Cerebellar cortex (tissue), 1 donor: ENCODE results near the gene WWC1.
A peak's percentile ranks its signal among the peaks of the same experiment; 100 is the strongest.
"Not testable (repeated sequence)": the region's sequence is repeated elsewhere in the genome, so short reads cannot be mapped to it uniquely, and the experiment has no call there.

Source experiments
- DNase-seq: peaks from one replicate; pipeline ENCODE4 v3.0.0-alpha.2; 2015; ENCODE audit warnings: low spot score

The WWC1 gene

DNA sequence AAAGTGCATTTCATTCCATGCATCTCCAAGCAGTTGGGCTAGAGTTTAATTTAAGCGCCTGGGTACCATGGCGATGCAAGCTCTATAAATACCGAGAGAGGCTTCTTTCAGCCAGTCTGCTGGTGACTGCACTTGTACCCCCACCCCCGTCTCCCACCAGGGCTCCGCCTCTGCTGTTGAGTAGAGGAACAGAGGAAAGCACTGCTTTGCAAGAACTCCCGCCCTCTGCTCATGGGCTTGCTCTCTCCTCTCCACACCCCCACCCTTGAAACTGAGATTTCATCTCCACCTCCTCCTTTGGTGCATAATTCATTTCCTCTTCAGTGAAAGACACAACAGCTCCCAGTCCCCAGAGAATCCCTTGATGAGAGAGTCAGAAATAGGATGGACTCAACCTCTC, 5.1 kb upstream of the WWC1 start:
- no peak for DNase-seq

DNA sequence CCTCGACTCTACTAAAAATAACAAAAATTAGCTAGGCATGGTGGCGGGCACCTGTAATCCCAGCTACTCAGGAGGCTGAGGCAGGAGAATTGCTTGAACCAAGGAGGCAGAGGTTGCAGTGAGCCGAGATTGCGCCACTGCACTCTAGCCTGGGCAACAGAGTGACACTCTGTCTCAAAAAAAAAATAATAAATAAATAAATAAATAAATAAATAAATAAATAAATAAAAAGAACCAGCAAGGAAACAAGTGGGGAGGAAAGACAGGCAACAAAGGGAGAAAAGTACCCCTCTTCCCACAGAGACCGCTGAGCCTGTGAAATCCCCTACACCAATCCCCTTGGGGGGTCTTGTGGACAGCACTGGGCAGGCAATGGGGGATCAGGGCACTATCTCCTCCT, 4.6 kb upstream of the WWC1 start:
- DNase-seq, result not testable (repeated sequence)

DNA sequence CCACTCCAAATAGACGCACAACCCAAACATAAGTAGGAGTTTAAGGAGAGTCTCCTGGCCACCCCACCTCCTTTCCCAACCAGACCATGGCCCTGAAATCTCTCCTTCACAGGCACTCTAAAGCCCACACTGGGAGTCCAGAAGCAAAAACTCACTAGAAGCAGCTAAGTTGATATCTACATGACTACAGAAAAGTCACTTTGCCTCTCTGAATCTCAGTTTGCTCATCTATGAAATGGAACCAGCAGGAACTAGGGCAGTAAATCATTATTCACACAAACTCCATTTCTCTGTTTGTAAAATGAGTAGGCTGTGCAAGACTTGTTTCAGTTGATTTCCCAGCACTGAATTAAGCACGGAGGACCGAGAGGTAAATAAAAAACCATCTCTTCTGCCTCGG, 4.1 kb upstream of the WWC1 start:
- DNase-seq, result no peak

DNA sequence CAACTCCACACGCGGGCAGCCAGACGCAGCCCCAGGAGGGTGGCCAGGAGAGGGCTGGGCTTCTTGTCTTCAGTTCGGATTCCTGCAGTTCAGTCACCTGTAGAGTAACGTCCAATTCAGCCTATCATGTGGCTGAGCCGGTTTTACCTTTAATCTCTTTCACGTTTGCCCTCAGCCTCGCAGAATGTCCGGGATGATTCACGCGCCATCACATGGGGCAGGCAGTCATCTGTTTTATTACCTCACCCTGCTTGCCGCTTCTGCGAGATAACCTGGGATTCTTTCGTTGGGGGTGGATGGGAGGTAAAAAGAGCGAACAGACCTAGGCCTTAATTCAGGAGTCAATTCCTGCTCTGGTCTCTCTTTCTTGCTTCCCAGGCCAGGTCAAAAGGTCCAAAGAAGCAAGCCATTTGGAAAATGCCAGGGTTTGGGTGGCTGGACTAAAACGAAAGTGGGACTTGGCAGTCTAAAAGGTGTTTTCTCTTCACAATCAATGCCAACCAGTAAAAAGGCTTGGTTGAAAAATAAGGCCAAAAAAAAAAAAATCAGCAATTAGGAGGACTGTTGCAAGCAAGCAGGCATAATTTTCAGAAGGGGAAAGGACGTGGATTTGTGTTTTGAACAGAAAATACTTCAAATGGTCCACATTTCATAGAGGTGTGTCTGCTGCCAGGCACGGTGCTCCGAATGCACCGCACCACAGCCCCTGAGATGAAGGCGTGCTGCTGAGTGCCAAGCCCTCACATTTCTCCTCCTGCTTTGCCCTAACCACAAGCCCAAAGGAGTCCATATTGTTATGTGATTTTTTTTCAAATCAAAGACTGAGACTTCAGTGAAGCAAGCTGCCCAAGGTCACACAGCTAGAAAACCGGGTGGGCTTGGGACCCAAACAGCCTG, 2.8 kb upstream of the WWC1 start:
- no peak for DNase-seq

DNA sequence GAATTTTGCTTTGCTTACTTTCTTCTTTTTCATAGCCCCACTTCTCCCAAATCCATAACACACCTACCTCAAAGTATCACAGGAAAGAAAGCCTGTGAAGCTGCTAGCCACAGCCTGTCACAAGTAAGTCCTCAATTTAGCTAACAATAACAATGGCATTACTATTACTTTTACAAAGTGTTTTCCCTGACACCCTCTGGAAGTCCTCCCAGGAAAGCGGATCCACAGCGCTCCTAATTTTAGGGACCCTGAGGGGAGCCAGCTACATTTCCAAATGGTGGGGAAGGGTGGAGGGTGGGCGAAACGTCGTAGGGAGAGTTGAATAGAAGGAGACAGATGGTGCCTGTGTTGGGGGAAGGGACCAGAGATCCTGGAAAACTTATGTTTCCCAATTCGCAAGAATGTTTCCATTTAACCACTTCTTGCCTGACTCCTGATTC, 523 bp upstream of the WWC1 start:
- DNase-seq, result no peak

DNA sequence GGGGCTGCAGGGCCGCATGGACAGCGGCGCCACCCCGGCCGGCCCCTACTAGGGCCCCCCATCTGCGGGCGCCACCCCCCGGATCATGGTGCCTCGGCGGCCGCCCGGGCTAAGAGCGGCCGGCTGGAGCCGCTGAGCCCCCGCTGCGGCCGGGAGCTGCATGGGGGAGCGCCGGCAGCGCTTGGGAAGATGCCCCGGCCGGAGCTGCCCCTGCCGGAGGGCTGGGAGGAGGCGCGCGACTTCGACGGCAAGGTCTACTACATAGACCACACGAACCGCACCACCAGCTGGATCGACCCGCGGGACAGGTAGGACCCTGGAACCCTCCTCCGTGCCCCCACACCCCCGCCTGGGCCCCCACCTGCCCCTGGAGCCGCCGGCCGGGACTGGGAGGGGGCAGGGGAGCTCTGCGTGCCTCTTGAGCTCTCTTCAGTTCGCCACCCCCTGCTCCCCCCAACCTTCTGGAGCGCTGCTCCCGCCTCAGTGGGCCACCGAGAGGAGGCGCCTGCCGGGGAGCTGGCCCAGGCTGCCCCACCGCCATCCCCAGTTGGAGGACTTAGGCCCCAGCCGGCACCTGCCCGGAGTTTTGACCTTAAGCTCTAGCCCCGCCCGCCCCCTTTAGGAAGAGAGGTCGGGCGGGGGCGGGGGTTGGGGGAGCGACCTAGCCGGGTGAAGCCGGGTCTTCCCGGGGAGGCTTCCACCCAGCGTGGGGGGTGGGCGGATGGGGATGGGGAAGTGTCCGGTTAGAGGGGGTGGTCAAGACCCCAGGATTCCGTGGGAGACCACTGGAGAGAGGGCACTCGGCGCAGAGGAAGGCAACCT, 730 bp downstream of the WWC1 start:
- DNase-seq, result no peak

DNA sequence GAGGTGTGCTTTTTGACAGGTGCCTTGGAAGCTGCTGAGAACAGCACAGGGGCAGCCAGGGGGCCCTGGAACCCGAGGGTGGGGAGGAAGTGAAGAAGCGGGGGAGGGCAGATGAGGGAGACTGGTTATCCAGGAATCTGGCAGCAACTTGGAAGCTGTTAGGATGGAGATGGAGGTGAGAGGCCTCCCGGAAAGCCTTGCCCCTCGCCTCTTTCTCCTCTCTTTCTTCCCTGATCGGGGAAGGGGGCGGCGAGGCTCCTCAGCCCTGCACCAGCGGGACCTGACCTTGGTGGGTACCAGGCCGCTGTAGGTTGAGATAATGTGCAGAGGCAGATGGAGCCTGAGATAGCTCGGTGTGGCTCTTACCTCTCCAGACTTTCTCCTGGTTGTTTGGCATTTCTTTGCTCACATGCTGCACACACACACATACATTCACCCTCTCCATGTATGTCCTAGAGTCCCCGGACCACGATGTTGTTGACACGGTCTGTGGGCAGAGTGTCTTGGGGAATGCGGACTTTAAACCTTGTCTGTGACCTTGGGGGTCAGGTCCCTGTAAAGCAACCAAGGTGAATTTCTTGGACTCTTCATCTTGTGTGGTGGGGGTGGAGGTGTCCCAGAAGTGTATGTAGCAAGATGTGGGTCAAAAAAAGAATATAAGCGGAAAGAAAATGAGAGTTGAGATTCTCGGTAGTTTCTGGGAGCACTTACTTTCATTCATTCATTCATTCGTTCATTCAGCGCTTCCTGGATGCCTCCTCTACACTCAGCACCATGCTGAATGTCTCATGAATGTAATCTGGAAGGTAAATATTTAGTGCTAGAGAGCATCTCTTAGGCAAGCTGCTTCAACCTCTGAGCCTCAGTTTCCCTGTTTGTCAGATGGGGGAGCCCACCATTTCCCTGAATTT, 1.6 kb downstream of the WWC1 start:
- DNase-seq, result no peak

DNA sequence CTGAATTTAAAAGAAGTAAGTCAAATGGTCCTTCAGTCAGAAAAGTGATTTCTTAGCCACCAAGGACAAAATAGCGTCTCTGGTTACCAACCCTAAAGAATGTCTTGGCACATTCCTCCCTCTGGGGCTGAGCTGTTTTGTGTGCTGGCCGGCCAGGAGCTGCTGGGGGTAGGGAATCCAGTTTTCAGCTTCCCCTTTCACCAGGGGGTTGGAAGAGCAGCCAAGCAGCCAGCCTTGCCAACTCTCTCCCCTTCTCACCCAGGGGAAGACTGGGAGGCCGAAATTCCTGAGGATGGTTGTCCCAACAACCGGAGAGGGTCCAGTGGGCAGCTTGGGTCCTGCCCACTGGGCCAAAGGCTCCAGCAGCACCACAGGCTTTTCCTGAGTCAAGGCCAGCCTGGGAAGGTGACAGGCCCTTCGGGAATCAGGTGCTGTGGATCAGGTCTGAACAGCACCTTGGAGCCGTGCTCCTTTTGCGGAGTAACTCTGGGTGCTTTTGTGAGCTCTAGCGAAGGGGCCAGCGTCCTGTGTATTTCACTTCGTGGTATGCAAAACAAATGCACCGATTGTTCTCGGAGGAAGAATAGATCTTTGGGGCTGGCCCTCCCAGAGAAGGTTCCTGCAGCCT, 4.2 kb downstream of the WWC1 start:
- peak; percentile 62 for DNase-seq

DNA sequence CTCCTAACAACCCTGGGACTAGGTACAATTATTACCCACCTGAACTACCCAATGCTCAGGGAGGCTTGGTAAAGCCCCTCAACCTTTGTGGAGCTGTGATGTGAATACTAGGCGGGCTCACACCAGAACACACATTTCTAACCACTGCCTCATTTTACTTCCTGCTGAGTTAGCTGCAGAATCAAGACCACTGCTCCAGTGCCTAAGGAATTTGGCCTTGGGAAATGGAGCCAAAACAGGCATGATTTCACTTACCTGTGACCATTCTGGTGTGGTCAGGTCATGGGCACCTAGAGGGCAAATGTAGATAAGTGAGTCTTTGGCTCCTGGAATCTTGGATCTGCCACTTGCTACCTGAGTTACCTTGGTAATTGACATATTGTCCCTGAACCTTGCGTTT, 5.2 kb downstream of the WWC1 start:
- DNase-seq, result no peak

DNA sequence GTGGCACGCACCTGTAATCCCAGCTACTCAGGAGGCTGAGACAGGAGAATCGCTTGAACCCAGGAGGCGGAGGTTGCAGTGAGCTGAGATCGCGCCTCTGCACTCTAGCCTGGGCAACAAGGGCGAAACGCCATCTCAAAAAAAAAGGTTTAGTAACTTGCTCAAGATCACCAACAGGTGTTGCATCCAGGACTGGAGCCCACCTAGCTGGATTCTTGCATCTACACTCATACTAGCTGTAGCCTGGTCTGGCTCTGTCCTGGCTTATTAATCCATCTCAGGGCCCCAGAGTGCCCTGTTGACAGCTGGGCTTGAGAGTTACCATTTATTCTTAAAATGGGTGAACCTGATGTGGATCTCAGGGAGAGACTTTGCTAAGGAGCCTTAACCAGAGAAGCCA, 7.5 kb downstream of the WWC1 start:
- DNase-seq, result no peak

DNA sequence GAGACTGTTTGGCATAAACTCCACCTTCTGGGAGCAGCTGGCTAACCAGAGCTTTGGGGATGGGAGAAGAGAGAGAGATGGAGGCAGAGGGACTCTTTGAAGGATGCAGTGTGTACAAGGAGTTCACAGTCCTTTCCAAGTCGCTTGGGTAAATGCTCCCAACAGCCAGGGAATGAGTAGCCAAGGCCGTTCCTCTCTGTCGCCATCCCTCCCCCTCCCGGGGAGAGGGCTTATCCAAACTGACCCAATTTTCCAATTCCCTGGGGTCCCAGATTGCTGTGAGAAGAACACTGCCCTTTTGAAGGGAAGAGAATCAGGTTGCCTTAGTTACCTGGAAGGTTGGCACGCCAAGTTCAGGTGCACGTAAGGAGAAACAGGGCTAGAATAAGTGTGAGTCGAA, 7.9 kb downstream of the WWC1 start:
- DNase-seq, result no peak

DNA sequence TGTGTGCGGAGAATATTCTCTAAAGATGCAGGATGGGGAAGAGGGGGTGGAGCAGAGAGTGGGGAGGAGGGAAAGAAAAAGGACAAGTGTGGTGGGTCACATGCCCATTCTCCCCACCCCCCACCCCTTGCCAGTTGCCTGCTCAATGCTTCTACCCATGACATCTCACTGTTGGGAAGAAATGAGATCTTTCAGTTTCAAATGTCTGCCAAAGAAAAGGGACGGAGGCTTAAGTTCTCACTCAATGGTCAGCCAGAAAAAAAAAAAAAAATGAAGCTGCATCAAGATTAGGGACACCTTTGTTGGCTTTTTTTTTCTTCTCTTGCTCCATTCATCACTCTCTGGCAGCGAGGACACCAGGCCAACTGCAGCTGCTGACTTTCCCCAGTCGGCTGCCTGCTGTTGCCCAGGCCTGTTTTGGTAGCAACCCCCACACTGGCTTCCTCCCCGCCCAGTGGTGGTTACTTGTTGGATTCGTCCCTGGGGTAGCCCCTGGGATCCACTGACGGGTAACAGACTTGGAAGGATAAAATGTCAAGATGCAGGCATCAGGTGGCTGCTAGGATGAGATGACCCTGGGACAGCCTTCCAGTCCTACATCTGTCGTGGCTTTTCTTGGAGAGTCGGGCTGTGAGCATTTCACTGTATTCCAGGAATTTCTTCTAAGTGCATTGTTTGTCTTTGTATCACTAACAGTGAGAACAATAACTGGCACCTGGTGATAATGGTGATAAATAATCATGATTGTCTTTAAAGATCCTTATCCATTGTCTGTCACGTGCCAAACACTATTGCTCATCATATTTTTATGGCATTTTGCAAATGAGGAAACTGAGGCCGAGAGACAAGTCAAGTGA, 9.1 kb downstream of the WWC1 start:
- DNase-seq, result no peak

DNA sequence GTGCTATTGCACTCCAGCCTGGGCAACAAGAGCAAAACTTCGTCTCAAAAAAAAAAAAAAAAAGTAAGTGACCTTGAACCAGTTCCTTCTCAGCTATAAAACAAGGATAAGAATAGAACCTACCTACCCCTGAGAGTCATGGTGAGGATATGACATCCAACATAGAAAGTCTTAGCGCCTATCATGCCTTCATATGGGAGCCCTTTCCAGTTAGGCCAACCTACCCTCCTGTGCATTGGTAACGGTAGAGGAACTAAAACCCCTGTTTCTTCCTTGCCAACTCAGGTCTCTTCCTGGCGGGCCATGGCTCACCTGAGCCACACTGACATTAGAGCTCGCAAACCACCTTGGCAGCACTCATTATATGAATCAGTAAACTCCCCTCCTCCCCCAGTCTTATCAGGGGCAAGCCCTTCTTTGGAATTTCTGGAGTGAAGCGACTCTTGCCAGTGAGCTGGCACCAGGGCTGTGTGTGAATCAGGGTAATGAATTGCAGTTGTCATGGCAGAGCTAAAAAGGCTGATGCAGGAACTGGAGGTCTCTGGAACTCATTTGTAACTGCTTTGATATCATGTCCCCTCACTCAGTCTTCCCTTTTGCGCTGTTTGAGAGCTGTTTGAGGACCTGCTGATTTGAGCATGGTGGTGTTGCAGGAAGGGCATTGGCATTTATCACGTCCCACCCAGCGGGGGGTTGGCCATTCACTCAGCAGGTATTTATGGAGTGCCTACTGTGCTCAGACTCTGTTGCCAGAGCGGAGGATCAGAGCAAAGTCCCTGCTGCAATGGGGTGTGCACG, 10.3 kb downstream of the WWC1 start:
- DNase-seq, result no peak

DNA sequence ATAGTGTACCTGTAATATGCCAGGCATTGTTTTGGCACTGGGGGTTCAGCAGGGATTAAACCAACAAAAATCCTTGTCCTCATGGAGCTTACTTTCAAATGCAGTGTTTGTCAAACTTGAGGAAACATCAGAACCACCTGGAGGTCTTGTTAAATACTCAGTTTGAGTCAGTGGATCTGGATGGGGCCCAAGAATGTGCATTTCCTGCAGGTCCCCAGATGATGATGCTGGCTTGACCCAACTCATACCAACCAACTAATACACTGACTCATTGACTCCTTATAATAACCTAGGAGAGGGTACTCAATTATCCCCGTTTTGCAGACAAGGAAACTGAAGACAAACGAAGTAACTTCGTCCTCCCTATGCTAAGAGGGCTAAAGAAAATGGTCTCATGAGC, 11.3 kb downstream of the WWC1 start:
- no peak for DNase-seq

DNA sequence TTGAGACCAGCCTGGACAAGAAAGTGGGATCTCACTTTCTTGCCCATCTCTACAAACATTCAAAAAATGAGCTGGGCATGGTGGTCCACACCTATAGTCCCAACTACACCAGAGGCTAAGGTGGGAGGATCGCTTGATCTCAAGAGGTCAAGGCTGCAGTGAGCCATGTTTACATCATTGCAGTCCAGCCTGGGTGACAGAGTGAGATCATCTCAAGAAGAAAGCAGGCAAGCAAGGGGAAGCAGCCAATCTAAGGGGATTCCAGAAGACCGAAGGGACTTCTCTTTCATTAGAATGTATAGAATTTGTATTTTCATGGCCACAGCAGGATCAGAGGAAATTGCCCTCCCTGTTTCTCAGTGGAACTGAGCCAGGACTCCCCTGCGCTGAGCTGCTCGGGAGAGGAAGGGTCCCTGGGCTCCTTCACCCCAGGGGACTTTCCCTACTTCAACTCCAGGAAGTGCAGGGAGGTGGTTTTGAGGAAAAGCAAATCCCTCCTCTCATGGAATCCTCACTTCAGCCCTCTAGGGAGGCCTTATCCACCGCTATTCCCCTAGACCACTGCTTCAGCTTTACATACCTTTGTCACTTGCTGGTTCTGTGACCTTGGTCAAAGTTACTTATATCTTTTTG, 12.1 kb downstream of the WWC1 start:
- no peak for DNase-seq

DNA sequence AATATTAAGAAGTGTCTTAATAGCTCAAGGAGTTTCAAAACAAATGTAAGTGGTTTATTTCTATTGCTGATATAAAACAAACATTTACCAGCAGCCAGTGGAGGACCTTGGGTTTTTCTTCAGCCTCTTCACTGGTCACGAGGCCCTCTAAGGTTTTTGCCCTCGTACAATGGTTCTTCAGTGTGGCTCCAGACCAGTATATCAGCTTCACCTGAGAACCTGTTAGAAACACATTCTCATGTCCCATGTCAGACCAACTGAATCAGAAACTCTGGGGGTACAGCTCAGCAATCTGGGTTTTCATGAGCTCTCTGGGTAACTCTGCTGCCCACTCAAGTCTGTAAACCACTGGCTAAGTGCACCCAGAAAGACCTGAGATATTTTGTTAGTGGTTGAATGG, 12.9 kb downstream of the WWC1 start:
- no peak for DNase-seq

DNA sequence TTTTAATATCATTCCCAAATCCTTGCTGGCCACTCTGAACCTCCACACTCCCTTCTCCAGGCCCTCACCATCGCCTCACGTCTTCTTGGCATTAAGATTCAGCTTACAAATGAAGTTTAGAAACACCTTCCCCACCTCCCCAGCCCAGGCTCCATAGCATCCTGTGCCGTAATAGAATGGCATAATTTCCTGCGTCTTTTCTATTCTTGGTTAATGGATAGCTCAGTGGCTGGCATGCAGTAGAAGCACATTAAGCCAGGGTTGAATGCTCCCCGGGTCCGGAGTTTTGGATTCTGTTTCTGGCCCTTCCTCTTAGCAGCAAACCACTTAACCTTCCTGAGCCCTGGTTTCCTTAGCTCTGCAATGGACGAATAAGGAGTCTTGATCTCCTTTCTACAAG, 13.8 kb downstream of the WWC1 start:
- no peak for DNase-seq

DNA sequence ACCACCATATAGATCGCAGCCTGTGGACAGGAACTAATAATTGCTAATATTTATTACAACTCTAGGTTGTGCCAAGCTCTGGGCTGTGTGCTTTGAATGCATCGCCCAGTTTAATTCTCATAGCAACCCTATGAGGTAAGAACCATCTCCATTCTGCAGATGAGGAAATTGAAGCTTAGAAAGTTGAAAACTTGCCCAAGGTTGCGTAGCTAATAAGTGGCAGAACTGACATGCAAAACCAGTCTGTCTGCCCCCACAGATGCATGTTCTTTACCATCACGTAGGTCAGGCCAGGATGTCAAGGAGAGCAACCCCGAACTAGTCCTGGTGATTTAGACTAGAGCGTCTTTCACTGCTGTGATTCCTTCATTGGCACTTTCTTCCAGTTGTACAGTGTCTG, 15.6 kb downstream of the WWC1 start:
- no peak for DNase-seq

DNA sequence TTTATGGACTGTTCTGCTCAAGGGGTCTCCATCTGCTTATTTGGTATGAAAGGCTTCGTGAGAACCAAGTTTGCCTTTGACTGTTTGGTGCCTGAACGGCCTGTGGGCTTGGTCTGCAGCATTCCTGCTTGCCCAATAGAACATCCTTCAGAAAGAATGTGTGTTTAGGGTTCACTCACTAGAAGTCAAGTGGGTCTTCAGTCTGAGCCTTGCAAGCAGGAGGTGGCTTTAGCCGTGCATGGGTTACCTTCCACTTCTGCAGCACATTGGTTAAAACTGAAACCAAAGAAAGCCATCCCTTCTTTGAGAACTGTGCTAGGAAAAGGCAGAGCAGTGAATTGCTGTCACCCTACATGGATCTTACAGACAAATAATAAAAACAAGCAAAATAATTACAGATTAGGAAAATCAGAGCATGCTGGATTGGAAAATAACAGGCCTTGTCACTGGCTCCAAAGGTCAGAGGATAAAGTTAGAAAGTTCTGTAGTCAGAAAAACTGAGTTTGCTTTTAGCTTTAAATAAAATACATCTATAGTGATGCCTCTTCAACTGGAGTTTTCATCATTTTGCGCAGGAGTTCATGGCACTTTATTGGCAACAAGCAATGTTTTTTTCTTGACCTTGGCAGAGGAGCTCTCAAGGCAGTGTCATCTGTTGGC, 16.6 kb downstream of the WWC1 start:
- DNase-seq, result no peak
